HL-60/S4 treated with retinoic acid at 250 ng/mL for 4 days and 3 days (cell line): ENCODE data around the gene POU4F2.

ENCODE experiments used
- in situ Hi-C: fragments of 300-500 bp; cut with MboI; formaldehyde crosslinking; loops from 2 replicates; pipeline ENCODE4 v1.7.0; 2022; ENCODE audit warnings: low sequenced_read_pairs

The POU4F2 gene

GRCh38 chr4:146638786-146639505 is at the start of gene POU4F2:
TSS of gene POU4F2 (plus strand) at chr4:146638893. CDS start at chr4:146639141, 248 bp downstream.
- in situ Hi-C loops: no loop called here

DNA sequence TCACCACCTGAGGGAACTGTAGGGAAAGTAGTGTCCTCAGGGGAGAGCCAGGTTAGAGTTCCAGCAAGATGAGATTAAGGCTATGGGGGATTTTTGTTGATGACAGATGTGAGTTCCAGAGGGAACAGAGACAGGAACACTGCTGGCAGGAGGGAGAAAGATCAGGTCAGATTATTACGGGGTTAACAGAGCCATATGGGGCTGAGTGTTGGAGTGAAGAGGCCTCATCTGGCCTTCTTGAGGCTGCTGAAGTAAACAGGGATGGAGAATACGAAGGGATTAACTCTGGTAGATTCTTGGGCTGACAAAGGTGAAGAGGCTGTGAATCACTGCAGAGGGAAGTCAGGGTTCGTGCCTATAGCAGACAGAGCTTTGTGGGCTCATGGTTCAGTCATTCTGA is 47.9 kb upstream of the POU4F2 start:
- in situ Hi-C loops: no loop called here

- in situ Hi-C loops: no loop called here
Observed at GRCh38 chr4:146592019-146592418, 46.7 kb upstream of the POU4F2 start.

- in situ Hi-C loops: no loop called here
Observed at GRCh38 chr4:146632770-146633470, 5.8 kb upstream of the POU4F2 start.

- in situ Hi-C loops: no loop called here
Observed at GRCh38 chr4:146633471-146633800, 5.3 kb upstream of the POU4F2 start.

DNA sequence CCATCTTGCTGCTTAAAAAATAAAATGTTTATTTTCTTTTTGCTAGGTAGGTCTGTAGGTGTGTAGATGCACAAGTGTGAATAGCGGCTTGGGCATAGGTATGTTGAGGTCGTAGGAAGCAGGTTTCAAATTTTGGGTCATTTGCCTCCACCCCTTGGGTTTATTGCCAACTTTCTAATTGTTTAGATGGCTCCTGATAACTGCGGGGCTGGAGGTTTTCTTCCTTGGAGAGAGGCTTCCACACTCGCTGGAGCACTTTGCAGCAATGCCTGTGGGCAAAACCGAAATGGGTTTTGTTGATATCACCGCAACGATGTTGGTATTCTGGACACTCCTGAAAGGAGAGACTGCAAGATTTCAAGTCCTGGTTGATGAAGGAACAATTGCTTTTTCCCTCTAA is 3.9 kb upstream of the POU4F2 start:
- in situ Hi-C loops: no loop called here

DNA sequence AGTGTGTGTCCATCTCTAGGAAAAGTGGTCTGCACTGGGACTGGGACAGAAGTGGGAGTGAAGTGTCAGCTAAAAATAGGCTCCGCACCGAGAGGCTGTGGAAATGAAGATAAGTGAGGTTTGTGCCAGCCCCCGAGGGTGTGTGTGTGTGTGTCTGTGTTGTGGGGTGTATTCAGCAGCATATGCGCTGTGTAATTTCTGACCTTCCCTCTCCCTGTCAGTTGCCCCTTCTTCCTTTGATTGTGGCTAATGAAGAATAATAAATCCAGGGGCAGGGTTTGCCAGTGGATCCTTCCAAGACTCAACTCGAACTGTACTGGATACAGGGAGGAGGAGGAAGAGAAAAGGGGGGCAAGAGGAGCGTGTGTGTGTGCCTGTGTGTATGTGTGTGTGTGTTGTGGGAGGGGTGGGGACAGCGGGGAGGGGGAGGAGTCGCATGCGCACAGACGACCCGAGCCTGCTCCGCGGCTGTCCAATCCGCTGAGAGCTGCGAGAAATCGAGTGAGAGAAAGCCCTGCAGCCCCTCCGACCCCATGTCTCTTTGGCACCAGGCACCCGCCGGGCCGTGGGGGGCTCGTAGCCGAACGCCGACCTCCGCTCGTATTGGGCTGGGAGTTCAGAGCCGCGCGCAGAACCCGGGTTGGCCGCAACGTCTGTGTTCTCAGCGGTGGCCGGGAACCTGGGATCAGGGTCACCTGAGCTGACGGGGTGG is 916 bp upstream of the POU4F2 start:
- in situ Hi-C loops: no loop called here

GRCh38 chr4:146638333-146638785 is 334 bp upstream of the POU4F2 start:
- in situ Hi-C loops: no loop called here

DNA sequence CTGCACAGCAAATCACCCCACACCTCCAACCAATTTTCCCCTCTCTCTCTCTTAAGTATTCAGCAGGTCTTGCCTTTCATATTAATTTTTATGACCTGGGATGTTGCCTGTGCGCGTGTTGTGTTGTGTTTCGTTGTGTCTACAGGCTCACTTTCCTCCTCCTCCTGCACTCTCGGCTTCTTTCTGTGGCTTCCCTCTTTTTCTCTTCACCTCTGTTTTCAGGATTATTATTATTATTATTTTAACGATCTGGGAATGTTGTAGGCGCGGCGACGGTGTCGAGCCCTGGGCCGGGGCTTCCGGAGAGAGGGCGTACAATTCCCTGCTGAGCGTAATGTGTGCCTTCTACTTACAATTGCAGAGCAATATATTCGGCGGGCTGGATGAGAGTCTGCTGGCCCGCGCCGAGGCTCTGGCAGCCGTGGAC is 826 bp downstream of the POU4F2 start:
- in situ Hi-C loops: no loop called here

GRCh38 chr4:146640021-146640464 is 1.4 kb downstream of the POU4F2 start:
- in situ Hi-C loops: no loop called here

GRCh38 chr4:146640465-146641061 is 1.9 kb downstream of the POU4F2 start:
- in situ Hi-C loops: no loop called here

DNA sequence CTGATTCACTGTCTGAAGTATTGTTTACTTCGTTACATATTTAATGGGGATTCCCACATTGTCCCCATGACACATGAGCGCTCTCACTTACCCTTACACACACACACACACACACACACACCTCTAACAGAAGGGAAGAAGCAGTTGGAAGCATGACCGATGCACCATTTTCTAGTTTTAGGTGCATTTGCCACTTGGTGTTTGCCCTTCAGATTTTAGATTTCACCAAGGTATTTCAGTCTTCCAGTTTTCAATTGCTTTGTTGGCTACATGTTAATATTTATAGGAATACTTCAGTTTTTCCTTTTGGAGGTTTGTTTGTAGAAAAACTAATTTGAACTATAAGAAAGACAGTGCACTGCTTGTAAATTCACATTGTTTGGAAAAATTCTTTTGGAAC is 3.1 kb downstream of the POU4F2 start:
- in situ Hi-C loops: no loop called here

- in situ Hi-C loops: no loop called here
Observed at GRCh38 chr4:146643812-146644401, 5.2 kb downstream of the POU4F2 start.

- in situ Hi-C loops: no loop called here
Observed at GRCh38 chr4:146645921-146646320, 7.2 kb downstream of the POU4F2 start.

- in situ Hi-C loops: no loop called here
Observed at GRCh38 chr4:146646593-146647325, 8.1 kb downstream of the POU4F2 start.

- in situ Hi-C loops: no loop called here
Observed at GRCh38 chr4:146647615-146648460, 9.1 kb downstream of the POU4F2 start.

DNA sequence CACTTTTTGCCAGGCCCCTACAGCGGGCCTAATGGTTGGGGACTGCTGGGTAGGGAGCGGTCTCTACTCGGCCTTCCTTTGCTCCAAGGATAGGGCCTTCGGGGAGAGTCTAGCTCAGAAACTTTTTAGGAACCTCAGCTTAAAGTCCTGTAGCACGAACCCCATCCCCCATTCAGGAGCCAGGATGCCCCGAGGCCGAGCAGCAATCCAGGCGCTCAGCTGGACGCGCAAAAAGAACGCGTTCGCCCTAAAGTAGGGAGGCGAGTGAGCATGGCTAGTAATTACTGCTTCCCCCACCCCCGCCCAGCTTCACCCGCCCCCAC is 9.7 kb downstream of the POU4F2 start:
- in situ Hi-C loops: no loop called here

DNA sequence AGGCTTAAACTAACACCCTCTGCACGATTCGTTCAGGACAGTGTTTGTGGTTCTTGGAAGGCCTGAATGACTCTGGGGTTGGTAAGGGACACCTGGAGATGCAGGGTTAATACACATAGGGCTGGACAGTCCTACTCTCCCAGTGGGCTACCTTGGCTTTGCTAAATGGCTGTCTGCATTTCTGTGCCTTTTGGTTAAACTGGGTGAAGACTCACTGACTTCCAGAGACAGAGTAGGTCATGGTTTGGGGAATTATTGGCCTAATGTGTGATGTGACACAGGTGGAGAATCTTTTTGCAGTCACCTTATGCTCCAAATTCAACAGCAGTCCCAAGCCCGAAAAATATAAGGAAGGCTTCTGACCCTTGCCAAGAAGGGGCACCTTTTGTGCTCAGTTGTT is 10.5 kb downstream of the POU4F2 start:
- in situ Hi-C loops: no loop called here

DNA sequence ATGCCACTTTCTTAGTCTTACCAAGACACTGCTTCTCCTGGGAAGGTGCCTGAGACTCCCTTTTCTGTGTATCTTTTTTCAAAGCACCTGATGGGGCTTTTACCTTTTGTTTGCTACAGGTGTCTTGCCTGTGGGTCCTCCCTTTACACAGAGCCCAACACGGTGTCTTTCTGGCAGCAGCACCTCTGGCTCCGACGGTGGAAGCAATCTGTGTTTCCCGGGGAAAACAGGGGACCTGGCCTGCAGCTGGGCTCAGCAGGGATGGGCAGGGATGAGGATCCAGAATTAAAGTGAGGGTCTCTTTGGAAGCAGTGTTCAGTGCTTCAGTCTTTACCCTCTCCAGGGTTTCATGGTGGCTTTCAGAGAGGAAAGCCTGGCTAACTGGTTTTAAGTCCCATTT is 11.3 kb downstream of the POU4F2 start:
- in situ Hi-C loops: no loop called here
